Measurements from ENCODE around the gene STAT2. TPM values are rescaled to one million over a fixed set of nuclear protein-coding genes. Genes with fewer than 3 reads are reported as not detected.
"Not testable (repeated sequence)": the region's sequence is repeated elsewhere in the genome, so short reads cannot be mapped to it uniquely, and the experiment has no call there.

Gene STAT2
- 87.7 TPM for polyA plus RNA-seq

DNA sequence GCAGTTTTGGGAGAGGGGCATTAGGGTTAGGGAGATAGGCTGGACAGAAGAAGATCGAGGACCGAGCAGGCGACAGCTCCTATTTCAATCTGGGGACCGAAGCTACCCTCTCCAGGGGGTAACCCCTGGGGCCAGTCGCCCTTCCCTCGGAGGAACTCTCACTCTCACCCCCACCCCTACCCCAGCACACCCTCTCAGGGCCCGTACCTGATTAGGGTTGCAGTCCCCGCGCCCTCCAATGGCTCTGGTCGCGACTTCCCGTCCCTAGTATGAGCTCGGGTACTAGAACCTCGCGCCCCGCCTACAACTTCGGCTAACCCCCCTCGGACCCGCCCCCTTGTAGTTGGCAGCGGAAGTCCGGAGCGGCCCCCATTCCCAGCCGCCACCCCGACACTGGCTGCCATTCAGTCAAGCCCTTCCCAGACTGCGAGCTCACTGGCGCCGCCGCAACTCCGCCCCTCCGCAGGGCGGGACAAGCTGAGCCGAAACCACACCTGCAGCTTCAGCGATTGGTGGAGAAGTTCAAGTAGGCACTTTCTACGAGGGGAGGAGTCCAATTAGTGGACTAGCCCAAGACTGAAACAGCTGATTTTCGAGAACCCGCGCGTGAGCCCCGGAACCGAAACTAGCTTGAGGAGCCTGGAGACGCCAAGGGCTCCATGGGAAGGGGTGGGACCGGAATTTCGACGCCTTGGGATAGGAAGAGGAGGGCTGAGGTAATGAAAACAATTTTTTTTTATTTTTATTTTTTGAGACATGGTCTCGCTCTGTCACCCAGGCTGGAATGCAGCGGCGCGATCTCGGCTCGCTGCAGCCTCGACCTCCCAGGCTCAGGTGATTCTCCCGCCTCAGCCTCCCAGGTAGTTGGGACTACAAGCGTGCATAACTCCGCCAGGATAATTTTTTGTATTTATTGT lies at the start of gene STAT2:
TSS of gene STAT2 (minus strand) at position 257 of the 917 bp plus-strand sequence. CDS start 3,536 bp downstream, outside the sequence.
- peak within 1 kb of the TSS; percentile 81 to 95 (median 88) for H3K27ac Mint-ChIP-seq
- H3K27me3 Mint-ChIP-seq, result no peaks in the 10 kb centered on the region
- no peaks in the 10 kb centered on the region for H3K9me3 Mint-ChIP-seq
- peak within 1 kb of the TSS; percentile 91 to 98 (median 95) for H3K4me3 Mint-ChIP-seq
- H3K36me3 Mint-ChIP-seq, result peaks cover 3% of the 10 kb centered on the region
- H3K4me1 Mint-ChIP-seq, result peaks cover 4 to 29% (median 18%) of the 10 kb centered on the region in 3 donors

DNA sequence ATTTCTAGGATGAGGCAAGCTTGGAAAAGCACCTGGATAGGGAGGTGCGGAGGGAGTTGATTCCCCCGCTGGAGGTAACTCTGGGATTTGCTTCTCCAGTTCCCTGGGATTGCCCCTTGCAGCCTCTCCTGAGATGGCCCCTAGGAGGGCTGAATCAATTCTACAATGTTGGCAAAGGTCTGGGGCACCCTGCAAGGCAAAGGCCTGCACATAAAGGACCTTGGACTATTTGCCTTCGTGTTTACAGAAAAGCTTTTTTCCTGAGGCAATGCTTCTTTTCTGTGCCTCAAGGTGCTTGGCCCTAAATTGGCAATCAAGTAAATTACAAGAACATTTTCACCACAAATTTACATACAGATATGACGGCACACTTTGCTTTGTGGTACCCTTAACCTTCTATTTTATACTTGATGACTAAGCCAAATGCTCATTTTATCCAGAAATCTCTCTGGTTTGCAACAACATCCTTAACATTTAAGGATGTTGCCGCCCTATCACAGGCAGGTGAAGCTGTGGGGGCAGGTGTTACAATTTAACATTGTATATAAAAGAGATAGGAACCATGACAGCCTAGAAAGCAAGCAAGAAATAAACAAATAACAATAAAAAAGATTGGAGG lies 49.0 kb upstream of the STAT2 start:
- Mint-ChIP-seq H3K27ac (no peak overlapping the region), H3K4me3 (no peak overlapping the region), H3K27me3 (no peaks in the 10 kb centered on the region), H3K9me3 (no peaks in the 10 kb centered on the region), H3K36me3 (peaks cover 2% of the 10 kb centered on the region), H3K4me1 (peaks cover 0 to 2% (median 0%) of the 10 kb centered on the region in 3 donors)

DNA sequence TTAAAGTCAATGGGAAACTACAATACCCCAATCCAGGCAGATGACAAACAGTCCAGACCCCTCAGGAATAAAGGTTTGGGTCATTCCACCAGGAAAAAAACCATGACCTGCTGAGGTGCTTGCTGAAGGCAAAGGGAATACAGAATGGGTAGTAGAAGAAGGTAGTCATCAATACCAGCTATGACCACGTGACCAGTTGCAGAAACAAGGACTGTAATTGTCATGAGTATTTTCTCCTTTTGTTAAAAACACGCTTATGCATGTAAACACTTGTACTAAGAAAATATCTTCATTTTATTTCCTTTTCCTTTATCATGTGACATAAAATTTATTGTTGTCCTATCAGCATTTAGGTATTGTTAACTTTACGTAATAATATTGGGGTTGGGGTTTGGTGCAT lies 44.3 kb upstream of the STAT2 start:
- not testable (repeated sequence) for H3K4me1 Mint-ChIP-seq, H3K9me3 Mint-ChIP-seq, H3K36me3 Mint-ChIP-seq, H3K4me3 Mint-ChIP-seq, H3K27me3 Mint-ChIP-seq
- peak overlapping the region in 1 of 3 donors; percentile 9 for H3K27ac Mint-ChIP-seq

DNA sequence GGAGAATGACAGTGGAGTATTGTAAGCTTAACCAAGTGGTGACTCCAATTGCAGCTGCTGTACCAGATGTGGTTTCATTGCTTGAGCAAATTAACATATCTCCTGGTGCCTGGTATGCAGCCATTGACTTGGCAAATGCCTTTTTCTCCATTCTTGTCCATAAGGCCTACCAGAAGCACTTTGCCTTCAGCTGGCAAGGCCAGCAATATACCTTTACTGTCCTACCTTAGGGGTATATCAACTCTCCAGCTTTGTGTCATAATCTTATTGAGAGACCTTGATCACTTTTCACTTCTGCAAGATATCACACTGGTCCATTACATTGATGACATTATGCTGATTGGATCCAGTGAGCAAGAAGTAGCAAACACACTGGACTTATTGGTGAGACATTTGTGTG lies 41.7 kb upstream of the STAT2 start:
- H3K9me3 Mint-ChIP-seq, H3K27me3 Mint-ChIP-seq, H3K4me3 Mint-ChIP-seq, H3K36me3 Mint-ChIP-seq, H3K27ac Mint-ChIP-seq, H3K4me1 Mint-ChIP-seq: not testable (repeated sequence)

DNA sequence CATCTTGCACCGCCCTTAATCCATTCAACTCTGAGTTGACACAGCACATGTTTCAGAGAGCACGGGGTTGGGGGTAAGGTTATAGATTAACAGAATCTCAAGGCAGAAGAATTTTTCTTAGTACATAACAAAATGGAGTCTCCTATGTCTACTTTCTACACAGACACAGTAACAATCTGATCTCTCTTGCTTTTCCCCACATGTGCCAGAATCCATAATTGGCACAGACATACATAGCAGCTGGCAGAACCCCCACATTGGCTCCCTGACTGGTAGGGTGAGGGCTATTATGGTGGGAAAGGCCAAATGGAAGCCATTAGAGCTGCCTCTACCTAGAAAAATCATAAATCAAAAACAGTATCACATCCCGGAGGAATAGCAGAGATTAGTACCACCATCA lies 41.2 kb upstream of the STAT2 start:
- not testable (repeated sequence) for H3K4me3 Mint-ChIP-seq, H3K36me3 Mint-ChIP-seq, H3K4me1 Mint-ChIP-seq, H3K27ac Mint-ChIP-seq, H3K27me3 Mint-ChIP-seq, H3K9me3 Mint-ChIP-seq

DNA sequence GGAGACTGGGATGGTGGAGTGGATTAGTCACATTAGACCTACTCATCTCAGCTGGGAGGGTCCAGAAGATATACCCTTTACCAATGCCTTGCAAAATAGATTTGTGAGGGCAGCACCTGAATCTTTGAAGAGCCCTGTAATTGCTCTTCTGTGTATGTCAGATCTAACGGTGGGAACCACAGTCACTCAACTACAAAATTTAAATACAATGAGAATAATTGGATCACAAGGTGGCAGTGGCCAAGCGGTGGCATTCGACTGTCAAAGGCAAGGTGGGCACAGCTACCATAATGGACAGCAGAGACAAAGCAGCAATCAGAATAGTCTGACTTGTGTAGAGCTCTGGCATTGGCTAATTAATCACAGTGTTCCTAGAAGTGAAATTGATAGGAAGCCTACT lies 39.6 kb upstream of the STAT2 start:
- H3K27me3 Mint-ChIP-seq, H3K36me3 Mint-ChIP-seq, H3K27ac Mint-ChIP-seq, H3K4me3 Mint-ChIP-seq, H3K9me3 Mint-ChIP-seq, H3K4me1 Mint-ChIP-seq: not testable (repeated sequence)

DNA sequence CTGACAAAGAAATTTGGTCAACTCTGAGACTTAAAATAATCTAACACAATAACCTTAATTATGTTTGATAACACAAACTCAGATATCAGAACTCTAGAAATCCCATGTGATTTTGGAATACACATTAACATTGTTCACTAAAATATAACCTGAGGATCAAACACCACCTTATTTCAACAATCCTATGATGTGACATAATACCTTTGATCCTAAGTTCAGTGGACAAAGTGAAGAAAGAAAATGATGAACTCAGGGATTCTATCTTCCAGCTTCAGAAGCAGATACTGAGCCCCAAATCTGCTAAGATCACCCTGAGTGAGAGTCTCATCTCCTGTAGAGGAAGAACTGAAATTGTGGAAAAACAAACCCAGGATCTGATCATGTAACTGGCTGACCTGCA lies 38.4 kb upstream of the STAT2 start:
- no peaks in the 10 kb centered on the region for H3K4me1 Mint-ChIP-seq
- H3K27ac Mint-ChIP-seq, result no peak overlapping the region
- no peaks in the 10 kb centered on the region for H3K27me3 Mint-ChIP-seq
- H3K4me3 Mint-ChIP-seq, result no peak overlapping the region
- peaks cover 0 to 9% (median 4%) of the 10 kb centered on the region in 3 donors for H3K9me3 Mint-ChIP-seq
- H3K36me3 Mint-ChIP-seq, result no peaks in the 10 kb centered on the region

DNA sequence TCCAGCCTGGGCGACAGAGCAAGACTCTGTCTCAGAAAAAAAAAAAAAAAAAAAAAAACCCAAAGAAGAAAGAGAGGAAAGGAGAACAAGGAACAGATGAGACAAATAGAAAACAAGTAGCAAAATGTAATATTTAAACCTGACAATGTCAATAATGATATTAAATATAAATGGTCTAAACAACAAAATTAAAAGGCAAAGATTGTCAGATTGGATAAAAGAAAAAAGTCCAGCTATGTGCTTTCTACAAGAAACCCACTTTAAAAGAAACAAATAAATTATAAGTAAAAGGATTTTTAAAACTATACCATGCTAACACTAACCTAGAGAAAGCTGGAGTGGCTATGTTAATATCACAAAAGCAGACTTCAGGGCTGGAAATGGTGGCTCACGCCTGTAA lies 32.4 kb upstream of the STAT2 start:
- Mint-ChIP-seq H3K4me3 (no peak overlapping the region), H3K27ac (no peak overlapping the region), H3K36me3 (no peaks in the 10 kb centered on the region), H3K27me3 (no peaks in the 10 kb centered on the region), H3K4me1 (peaks cover 0 to 2% (median 0%) of the 10 kb centered on the region in 3 donors), H3K9me3 (no peaks in the 10 kb centered on the region)

DNA sequence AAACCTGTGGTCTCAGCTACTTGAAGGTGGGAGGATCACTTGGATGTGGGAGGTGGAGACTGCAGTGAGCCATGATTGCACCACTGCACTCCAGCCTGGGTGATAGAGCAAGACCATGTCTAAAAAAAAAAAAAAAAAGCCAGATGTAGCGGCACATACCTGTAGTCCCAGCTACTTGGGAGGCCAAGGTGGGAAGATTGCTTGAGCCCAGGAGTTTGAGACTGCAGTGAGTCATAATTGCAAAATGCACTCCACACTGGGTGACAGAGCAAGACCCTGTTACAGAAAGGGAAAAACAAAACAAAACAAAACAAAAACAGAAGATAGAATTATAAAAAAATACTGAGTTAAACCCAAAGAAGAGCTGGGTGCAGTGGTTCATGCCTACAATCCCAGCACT lies 31.8 kb upstream of the STAT2 start:
- peaks cover 0 to 2% (median 0%) of the 10 kb centered on the region in 3 donors for H3K4me1 Mint-ChIP-seq
- H3K36me3 Mint-ChIP-seq, result no peaks in the 10 kb centered on the region
- H3K9me3 Mint-ChIP-seq, result no peaks in the 10 kb centered on the region
- H3K4me3 Mint-ChIP-seq, result no peak overlapping the region
- H3K27ac Mint-ChIP-seq, result no peak overlapping the region
- H3K27me3 Mint-ChIP-seq, result no peaks in the 10 kb centered on the region

DNA sequence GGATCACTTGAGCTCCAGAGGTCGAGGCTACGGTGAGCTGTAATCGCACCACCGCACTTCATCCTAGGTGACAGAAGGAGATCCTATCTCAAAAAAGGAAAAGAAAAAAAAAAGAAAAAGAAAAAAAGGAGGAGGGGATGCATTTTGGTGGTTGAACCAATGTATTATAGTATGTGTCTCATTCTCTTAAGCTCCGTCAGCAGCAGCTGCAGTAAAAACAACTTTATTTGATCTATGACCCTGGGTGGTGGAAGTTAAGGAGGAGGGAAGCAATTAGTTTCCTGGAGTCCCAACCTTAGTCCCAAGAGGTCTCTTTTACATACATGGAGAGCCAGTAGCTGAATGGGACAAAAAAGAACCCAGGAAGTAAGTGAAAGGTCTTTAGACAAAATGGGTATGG lies 29.5 kb upstream of the STAT2 start:
- H3K9me3 Mint-ChIP-seq, result no peaks in the 10 kb centered on the region
- H3K27ac Mint-ChIP-seq, result no peak overlapping the region
- H3K4me3 Mint-ChIP-seq, result no peak overlapping the region
- H3K36me3 Mint-ChIP-seq, result no peaks in the 10 kb centered on the region
- no peaks in the 10 kb centered on the region for H3K27me3 Mint-ChIP-seq
- peaks cover 0 to 2% (median 0%) of the 10 kb centered on the region in 3 donors for H3K4me1 Mint-ChIP-seq

DNA sequence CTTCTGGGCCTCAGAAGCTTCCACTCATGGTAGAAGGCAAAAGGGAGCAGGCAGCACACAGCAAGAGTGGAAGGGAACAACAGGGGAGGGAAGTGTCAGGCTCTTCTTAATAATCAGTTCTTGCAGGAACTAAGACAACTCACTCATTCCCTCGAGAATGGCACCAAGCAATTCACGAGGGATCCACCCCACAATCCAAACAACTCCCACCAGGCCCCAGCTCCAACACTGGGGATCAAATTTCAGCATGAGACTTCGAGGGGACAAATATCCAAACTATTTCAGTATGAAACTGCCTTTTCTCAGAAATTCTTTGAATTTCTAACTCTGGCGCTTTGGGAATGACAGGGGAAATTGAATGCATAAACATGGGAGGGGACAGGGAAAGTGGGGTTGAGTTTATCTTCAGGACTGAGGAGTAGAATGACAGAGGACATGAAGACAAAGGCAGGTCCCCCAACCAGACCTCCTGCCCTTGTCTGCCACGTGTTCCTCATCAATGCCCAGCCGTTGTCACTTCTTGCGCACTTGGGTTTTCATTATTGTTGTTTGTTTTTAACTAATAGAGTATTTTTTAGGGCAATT lies 27.3 kb upstream of the STAT2 start:
- Mint-ChIP-seq H3K4me1 (peaks cover 0 to 2% (median 0%) of the 10 kb centered on the region in 3 donors), H3K27me3 (no peaks in the 10 kb centered on the region), H3K27ac (no peak overlapping the region)

DNA sequence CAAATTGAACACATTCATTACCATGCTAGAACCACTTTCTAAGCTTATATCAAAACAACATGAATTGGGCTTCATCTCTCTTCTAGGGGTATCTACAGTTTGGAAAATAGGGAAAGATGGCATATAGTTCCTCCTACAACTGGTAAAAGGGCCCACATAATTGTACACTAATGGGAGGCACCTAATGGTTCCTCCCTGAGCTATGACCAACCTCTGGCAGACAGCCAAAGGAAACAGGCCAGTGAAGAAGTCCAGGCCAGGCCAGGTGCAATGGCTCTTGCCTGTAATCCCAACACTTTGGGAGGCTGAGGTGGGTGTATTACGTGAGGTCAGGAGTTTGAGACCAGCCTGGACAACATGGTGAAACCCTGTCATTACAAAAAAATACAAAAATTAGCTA lies 26.0 kb upstream of the STAT2 start:
- peaks cover 1 to 4% (median 3%) of the 10 kb centered on the region in 3 donors for H3K4me1 Mint-ChIP-seq
- no peaks in the 10 kb centered on the region for H3K36me3 Mint-ChIP-seq
- H3K27me3 Mint-ChIP-seq, result no peaks in the 10 kb centered on the region
- H3K4me3 Mint-ChIP-seq, result no peak overlapping the region
- no peaks in the 10 kb centered on the region for H3K9me3 Mint-ChIP-seq
- no peak overlapping the region for H3K27ac Mint-ChIP-seq

More for the DNA sequence above, 27.3 kb upstream of the STAT2 start:
- H3K9me3 Mint-ChIP-seq, result no peaks in the 10 kb centered on the region
- no peaks in the 10 kb centered on the region for H3K36me3 Mint-ChIP-seq
- no peak overlapping the region for H3K4me3 Mint-ChIP-seq

DNA sequence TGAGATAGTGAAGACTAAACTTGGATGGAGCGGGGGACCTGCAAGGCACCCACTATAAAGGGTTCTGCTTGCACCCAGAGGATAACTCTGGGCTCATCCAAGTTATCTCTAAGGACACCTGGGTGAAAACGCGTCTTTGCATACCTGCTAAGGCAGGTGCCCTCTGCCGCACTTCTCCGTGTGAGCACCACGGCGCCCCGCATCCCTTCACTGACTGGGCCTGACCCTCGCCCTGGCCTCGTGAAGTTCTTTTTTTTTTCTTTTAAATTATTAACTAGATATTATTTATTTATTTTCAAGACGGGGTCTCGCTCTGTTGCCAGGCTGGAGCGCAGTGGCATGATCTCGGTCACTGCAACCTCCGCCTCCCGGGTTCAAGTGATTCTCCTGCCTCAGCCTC lies 22.7 kb upstream of the STAT2 start:
- Mint-ChIP-seq H3K36me3 (no peaks in the 10 kb centered on the region), H3K27me3 (no peaks in the 10 kb centered on the region), H3K9me3 (no peaks in the 10 kb centered on the region), H3K27ac (no peak overlapping the region), H3K4me3 (no peak overlapping the region), H3K4me1 (peaks cover 3 to 8% (median 3%) of the 10 kb centered on the region in 3 donors)

DNA sequence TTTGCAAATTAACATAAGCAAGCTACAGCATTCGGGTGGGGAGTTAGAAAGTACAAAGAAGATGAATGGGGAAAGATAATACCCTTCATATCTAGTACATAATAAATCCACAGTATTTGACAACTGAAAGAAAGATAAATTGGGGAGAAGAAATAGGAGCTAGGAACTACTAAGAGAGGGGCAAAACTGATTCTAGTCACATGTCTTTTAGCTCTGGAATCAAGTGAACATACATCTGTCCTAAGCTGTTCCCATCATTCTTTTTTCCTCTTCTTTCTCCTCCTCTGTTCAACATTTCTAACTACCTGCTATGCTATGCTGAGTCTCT lies 18.0 kb upstream of the STAT2 start:
- Mint-ChIP-seq H3K4me3 (peak overlapping the region in 1 of 4 donors; percentile 52), H3K36me3 (no peaks in the 10 kb centered on the region), H3K27ac (peak overlapping the region in 1 of 3 donors; percentile 56), H3K9me3 (peaks cover 0 to 2% (median 0%) of the 10 kb centered on the region in 3 donors), H3K27me3 (no peaks in the 10 kb centered on the region), H3K4me1 (peaks cover 32 to 36% (median 33%) of the 10 kb centered on the region in 3 donors)

DNA sequence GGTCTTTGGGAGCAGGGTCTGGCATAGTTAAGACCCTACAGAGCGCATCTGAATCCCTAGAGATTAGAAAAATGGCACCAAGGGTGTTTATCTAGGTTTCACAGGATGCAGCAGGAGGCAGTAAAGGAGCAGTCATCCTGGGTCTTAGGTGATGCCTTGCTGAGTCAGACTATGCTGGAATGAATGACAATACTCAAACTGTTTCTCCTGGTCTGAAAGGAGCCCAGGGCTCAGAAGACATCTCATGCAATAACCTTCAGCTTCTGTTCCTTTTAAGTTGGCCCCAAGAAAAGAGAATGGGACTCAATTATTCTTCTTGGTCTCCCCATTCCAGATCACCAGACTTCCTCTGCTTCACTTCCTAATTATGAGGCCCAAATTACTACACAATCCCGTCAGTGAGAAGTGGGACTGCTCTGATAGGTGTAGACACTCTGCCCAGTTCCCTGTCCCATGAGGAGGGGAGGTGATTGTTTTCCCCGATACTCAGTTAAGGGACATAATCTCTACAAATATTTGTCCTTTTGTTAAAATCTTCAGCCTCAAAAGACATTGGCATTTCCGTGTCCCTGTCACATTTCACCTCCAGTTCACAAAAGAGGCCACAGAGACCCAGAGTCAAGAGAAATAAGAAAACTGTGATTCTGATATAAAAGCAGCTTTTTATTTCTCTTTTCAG lies 17.5 kb upstream of the STAT2 start:
- Mint-ChIP-seq H3K4me1 (peaks cover 32 to 39% (median 36%) of the 10 kb centered on the region in 3 donors), H3K27me3 (no peaks in the 10 kb centered on the region), H3K9me3 (peaks cover 0 to 2% (median 0%) of the 10 kb centered on the region in 3 donors), H3K4me3 (peak overlapping the region in 3 of 4 donors; percentile 52 to 83 (median 52)), H3K27ac (peak overlapping the region in 2 of 3 donors; percentile 56 to 67), H3K36me3 (no peaks in the 10 kb centered on the region)
